Measurements from ENCODE around the gene KANK4. TPM values are rescaled to one million over a fixed set of nuclear protein-coding genes. Genes with fewer than 3 reads are reported as not detected.

Gene KANK4
- total and polyA plus RNA-seq, 7 experiments from 2014 or later, result not detected

GRCh38 chr1:62280150-62280549 lies 39.1 kb downstream of the KANK4 start:
- no peaks in the 10 kb centered on the region for H3K4me1 ChIP-seq (ENCODE audit: control insufficient read depth in 2 of 2, insufficient read depth in 2 of 2, low read length in 2 of 2)
- Mint-ChIP-seq H3K9me3 (peaks cover 4 to 16% (median 7%) of the 10 kb centered on the region in 11 donors), H3K27ac (peak overlapping the region in 1 of 9 donors; percentile 44), H3K4me1 (peaks cover 0 to 1% (median 0%) of the 10 kb centered on the region in 7 donors), H3K36me3 (peaks cover 0 to 13% (median 6%) of the 10 kb centered on the region in 5 donors), H3K27me3 (peaks cover under 1 to 14% (median 11%) of the 10 kb centered on the region in 5 donors), H3K4me3 (no peak overlapping the region)
- DNase-seq (no peak), ATAC-seq (no peak)
- POLR2A ChIA-PET, result no interaction called here
- CTCF ChIA-PET, result no interaction called here
- H3K36me3 ChIP-seq (ENCODE audit: control insufficient read depth in 2 of 3, insufficient read depth in 3 of 3, low read length in 3 of 3), result no peaks in the 10 kb centered on the region
- H3K27ac ChIP-seq (ENCODE audit: low read depth, low read length), result no peak overlapping the region
- H3K27me3 ChIP-seq (ENCODE audit: control insufficient read depth in 2 of 2, insufficient read depth in 2 of 2, low read length in 2 of 2), result no peaks in the 10 kb centered on the region
- no peak overlapping the region for H3K4me3 ChIP-seq (ENCODE audit: low read length)
- intact Hi-C loops (cut with micrococcal nuclease), result no loop called here
- no peaks in the 10 kb centered on the region for H3K9me3 ChIP-seq (ENCODE audit: control insufficient read depth in 2 of 3, low read length in 3 of 3)

GRCh38 chr1:62276791-62277190 lies 42.4 kb downstream of the KANK4 start:
- intact Hi-C loops (cut with micrococcal nuclease), result loop anchor here in 1 of 2 donors (10.0 kb wide), 1 partner anchor 58 kb away; no protein-coding TSS in a partner anchor
- no peak overlapping the region for H3K27ac ChIP-seq (ENCODE audit: low read depth, low read length)
- H3K9me3 Mint-ChIP-seq, result peaks cover 4 to 16% (median 8%) of the 10 kb centered on the region in 11 donors
- ChIA-PET CTCF (no interaction called here), POLR2A (no interaction called here)
- no peak for ATAC-seq
- no peaks in the 10 kb centered on the region for H3K36me3 ChIP-seq (ENCODE audit: control insufficient read depth in 2 of 3, insufficient read depth in 3 of 3, low read length in 3 of 3)
- H3K4me3 ChIP-seq (ENCODE audit: low read length), result no peak overlapping the region
- H3K9me3 ChIP-seq (ENCODE audit: control insufficient read depth in 2 of 3, low read length in 3 of 3), result no peaks in the 10 kb centered on the region
- H3K27ac Mint-ChIP-seq, result no peak overlapping the region
- peaks cover 0 to 8% (median 2%) of the 10 kb centered on the region in 5 donors for H3K27me3 Mint-ChIP-seq
- H3K36me3 Mint-ChIP-seq, result peaks cover 0 to 13% (median 6%) of the 10 kb centered on the region in 5 donors
- no peak overlapping the region for H3K4me3 Mint-ChIP-seq
- no peak for DNase-seq
- no peaks in the 10 kb centered on the region for H3K27me3 ChIP-seq (ENCODE audit: control insufficient read depth in 2 of 2, insufficient read depth in 2 of 2, low read length in 2 of 2)
- peaks cover 19 to 24% (median 20%) of the 10 kb centered on the region in 7 donors for H3K4me1 Mint-ChIP-seq
- peaks cover 6 to 9% of the 10 kb centered on the region in 2 donors for H3K4me1 ChIP-seq (ENCODE audit: control insufficient read depth in 2 of 2, insufficient read depth in 2 of 2, low read length in 2 of 2)

GRCh38 chr1:62274496-62275485 lies 44.4 kb downstream of the KANK4 start:
- Histone ChIP-seq H3K9me3 (ENCODE audit: control insufficient read depth in 2 of 3, low read length in 3 of 3) (no peaks in the 10 kb centered on the region), H3K4me3 (ENCODE audit: low read length) (no peak overlapping the region), H3K4me1 (ENCODE audit: control insufficient read depth in 2 of 2, insufficient read depth in 2 of 2, low read length in 2 of 2) (peaks cover 6 to 19% of the 10 kb centered on the region in 2 donors), H3K27ac (ENCODE audit: low read depth, low read length) (no peak overlapping the region), H3K27me3 (ENCODE audit: control insufficient read depth in 2 of 2, insufficient read depth in 2 of 2, low read length in 2 of 2) (no peaks in the 10 kb centered on the region), H3K36me3 (ENCODE audit: control insufficient read depth in 2 of 3, insufficient read depth in 3 of 3, low read length in 3 of 3) (no peaks in the 10 kb centered on the region)
- POLR2A ChIA-PET, result interaction anchor here (1.3 kb wide), 1 partner anchor 24 kb away, joined by 3 read pairs; no protein-coding TSS in a partner anchor
- DNase-seq (no peak), ATAC-seq (no peak)
- peaks cover 0 to 4% (median under 1%) of the 10 kb centered on the region in 5 donors for H3K27me3 Mint-ChIP-seq
- CTCF ChIA-PET, result interaction anchor here (0.5 kb wide), 1 partner anchor 84 kb away, joined by 7 read pairs; no protein-coding TSS in a partner anchor
- intact Hi-C loops (cut with micrococcal nuclease), result loop anchor here in 1 of 2 donors (10.0 kb wide), 1 partner anchor 60 kb away; no protein-coding TSS in a partner anchor
- peaks cover 24 to 37% (median 34%) of the 10 kb centered on the region in 7 donors for H3K4me1 Mint-ChIP-seq
- peaks cover 4 to 16% (median 7%) of the 10 kb centered on the region in 11 donors for H3K9me3 Mint-ChIP-seq
- H3K36me3 Mint-ChIP-seq, result peaks cover 0 to 11% (median 7%) of the 10 kb centered on the region in 5 donors
- H3K4me3 Mint-ChIP-seq, result no peak overlapping the region
- no peak overlapping the region for H3K27ac Mint-ChIP-seq

GRCh38 chr1:62273953-62274352 lies 45.3 kb downstream of the KANK4 start:
- DNase-seq (no peak), ATAC-seq (no peak)
- Mint-ChIP-seq H3K4me1 (peaks cover 27 to 42% (median 34%) of the 10 kb centered on the region in 7 donors), H3K27me3 (peaks cover 0 to 4% (median 0%) of the 10 kb centered on the region in 5 donors), H3K36me3 (peaks cover 0 to 8% (median 7%) of the 10 kb centered on the region in 5 donors), H3K27ac (peak overlapping the region in 7 of 9 donors; percentile 38 to 97 (median 83)), H3K4me3 (peak overlapping the region in 5 of 10 donors; percentile 12 to 61 (median 34)), H3K9me3 (peaks cover 3 to 16% (median 7%) of the 10 kb centered on the region in 11 donors)
- ChIA-PET CTCF (interaction anchor here (0.5 kb wide), 2 partner anchors 84 to 132 kb away, joined by 3 to 7 read pairs; no protein-coding TSS in a partner anchor), POLR2A (interaction anchor here (1.3 kb wide), 1 partner anchor 25 kb away, joined by 3 read pairs; no protein-coding TSS in a partner anchor)
- no peaks in the 10 kb centered on the region for H3K9me3 ChIP-seq (ENCODE audit: control insufficient read depth in 2 of 3, low read length in 3 of 3)
- no peak overlapping the region for H3K27ac ChIP-seq (ENCODE audit: low read depth, low read length)
- intact Hi-C loops (cut with micrococcal nuclease), result loop anchor here in 1 of 2 donors (10.0 kb wide), 1 partner anchor 61 kb away; no protein-coding TSS in a partner anchor
- no peaks in the 10 kb centered on the region for H3K27me3 ChIP-seq (ENCODE audit: control insufficient read depth in 2 of 2, insufficient read depth in 2 of 2, low read length in 2 of 2)
- H3K4me3 ChIP-seq (ENCODE audit: low read length), result no peak overlapping the region
- peaks cover 6 to 19% of the 10 kb centered on the region in 2 donors for H3K4me1 ChIP-seq (ENCODE audit: control insufficient read depth in 2 of 2, insufficient read depth in 2 of 2, low read length in 2 of 2)
- H3K36me3 ChIP-seq (ENCODE audit: control insufficient read depth in 2 of 3, insufficient read depth in 3 of 3, low read length in 3 of 3), result no peaks in the 10 kb centered on the region

- ChIA-PET POLR2A (interaction anchor here (1.3 kb wide), 1 partner anchor 9 kb away, joined by 3 read pairs; no protein-coding TSS in a partner anchor), CTCF (no interaction called here)
- Histone ChIP-seq H3K36me3 (ENCODE audit: control insufficient read depth in 2 of 3, insufficient read depth in 3 of 3, low read length in 3 of 3) (no peaks in the 10 kb centered on the region), H3K9me3 (ENCODE audit: control insufficient read depth in 2 of 3, low read length in 3 of 3) (no peaks in the 10 kb centered on the region), H3K27me3 (ENCODE audit: control insufficient read depth in 2 of 2, insufficient read depth in 2 of 2, low read length in 2 of 2) (no peaks in the 10 kb centered on the region), H3K27ac (ENCODE audit: low read depth, low read length) (peak overlapping the region; percentile 27), H3K4me3 (ENCODE audit: low read length) (peak overlapping the region; percentile 25), H3K4me1 (ENCODE audit: control insufficient read depth in 2 of 2, insufficient read depth in 2 of 2, low read length in 2 of 2) (peaks cover 6 to 19% of the 10 kb centered on the region in 2 donors)
- intact Hi-C loops (cut with micrococcal nuclease), result loop anchor here in 1 of 2 donors (1.0 to 10.0 kb wide), 6 partner anchors 24 to 512 kb away; partner anchors contain the start of gene ATG4C
- H3K27ac Mint-ChIP-seq, result peak overlapping the region; percentile 85 to 97 (median 95)
- H3K4me3 Mint-ChIP-seq, result peak overlapping the region; percentile 37 to 80 (median 70)
- no peaks in the 10 kb centered on the region for H3K27me3 Mint-ChIP-seq
- peaks cover 0 to 8% (median 4%) of the 10 kb centered on the region in 5 donors for H3K36me3 Mint-ChIP-seq
- peak; percentile 19 to 85 (median 73) for DNase-seq
- ATAC-seq, result peak; percentile 82
- peaks cover 0 to 6% (median 4%) of the 10 kb centered on the region in 11 donors for H3K9me3 Mint-ChIP-seq
- peaks cover 25 to 42% (median 34%) of the 10 kb centered on the region in 7 donors for H3K4me1 Mint-ChIP-seq
These were observed 47.1 kb downstream of the KANK4 start for GRCh38 chr1:62271948-62272728.
